HEK293 (cell line): Measurements from ENCODE around the gene SCN8A.

Experiments
- HOXA7 ChIP-seq: sonication (generic); formaldehyde crosslinking; IDR thresholded peaks from 2 replicates; pipeline ENCODE4 v1.8.1; 2022; ENCODE audit warnings: missing genetic modification reagents, borderline replicate concordance
- MZF1 ChIP-seq: fragments of 450-650 bp; formaldehyde crosslinking; IDR thresholded peaks from 2 replicates; pipeline ENCODE4 v1.5.1; 2017; ENCODE audit warnings: missing biosample characterization, missing genetic modification characterization, borderline replicate concordance
- ZNF174 ChIP-seq: fragments of 450-650 bp; formaldehyde crosslinking; IDR thresholded peaks from 2 replicates; pipeline ENCODE4 v1.5.0; 2017; ENCODE audit warnings: missing biosample characterization, mild to moderate bottlenecking, missing genetic modification characterization
- ZNF175 ChIP-seq: fragments of 450-650 bp; formaldehyde crosslinking; IDR thresholded peaks from 2 replicates; pipeline ENCODE4 v1.5.1; 2016; ENCODE audit warnings: missing biosample characterization, missing genetic modification characterization
- ZNF202 ChIP-seq: fragments of 450-650 bp; formaldehyde crosslinking; IDR thresholded peaks from 2 replicates; pipeline ENCODE4 v1.5.1; 2016; ENCODE audit warnings: missing biosample characterization, missing genetic modification characterization, borderline replicate concordance
- ZNF366 ChIP-seq: fragments of 450-650 bp; formaldehyde crosslinking; conservative IDR thresholded peaks from 2 replicates; pipeline ENCODE4 v1.5.1; 2016; ENCODE audit warnings: missing biosample characterization, missing genetic modification characterization
- ZNF521 ChIP-seq: fragments of 450-650 bp; formaldehyde crosslinking; IDR thresholded peaks from 2 replicates; pipeline ENCODE4 v1.5.1; 2017; ENCODE audit warnings: missing biosample characterization, mild to moderate bottlenecking, missing genetic modification characterization
- ZNF530 ChIP-seq: fragments of 450-650 bp; formaldehyde crosslinking; IDR thresholded peaks from 2 replicates; pipeline ENCODE4 v1.5.1; 2016; ENCODE audit warnings: low read depth, missing biosample characterization, missing genetic modification characterization
- ZNF747 ChIP-seq: fragments of 450-650 bp; formaldehyde crosslinking; IDR thresholded peaks from 2 replicates; pipeline ENCODE4 v1.5.1; 2016; ENCODE audit warnings: missing biosample characterization, missing genetic modification characterization
- ZNF830 ChIP-seq: fragments of 450-650 bp; IDR thresholded peaks from 2 replicates; pipeline ENCODE4 v1.5.0; 2018; ENCODE audit warnings: missing biosample characterization, missing genetic modification characterization, low read depth, mild to moderate bottlenecking, moderate library complexity
- TF ChIP-seq, protein P1 (sequence below): fragments of 450-650 bp; formaldehyde crosslinking; IDR thresholded peaks from 2 replicates; pipeline ENCODE4 v1.5.1; 2016; ENCODE audit warnings: missing biosample characterization, missing genetic modification characterization
- TF ChIP-seq, protein P2 (sequence below): fragments of 450-650 bp; formaldehyde crosslinking; IDR thresholded peaks from 2 replicates; pipeline ENCODE4 v1.5.1; 2016; ENCODE audit warnings: missing biosample characterization, missing genetic modification characterization
- TF ChIP-seq, protein P3 (sequence below): fragments of 450-650 bp; formaldehyde crosslinking; IDR thresholded peaks from 2 replicates; pipeline ENCODE4 v1.5.1; 2016; ENCODE audit warnings: missing biosample characterization, missing genetic modification characterization
- TF ChIP-seq, protein P4 (sequence below): IDR thresholded peaks from 2 replicates; pipeline ENCODE4 v1.6.1; 2011; ENCODE audit warnings: mild to moderate bottlenecking, low read depth, low read length, borderline replicate concordance

DNA sequence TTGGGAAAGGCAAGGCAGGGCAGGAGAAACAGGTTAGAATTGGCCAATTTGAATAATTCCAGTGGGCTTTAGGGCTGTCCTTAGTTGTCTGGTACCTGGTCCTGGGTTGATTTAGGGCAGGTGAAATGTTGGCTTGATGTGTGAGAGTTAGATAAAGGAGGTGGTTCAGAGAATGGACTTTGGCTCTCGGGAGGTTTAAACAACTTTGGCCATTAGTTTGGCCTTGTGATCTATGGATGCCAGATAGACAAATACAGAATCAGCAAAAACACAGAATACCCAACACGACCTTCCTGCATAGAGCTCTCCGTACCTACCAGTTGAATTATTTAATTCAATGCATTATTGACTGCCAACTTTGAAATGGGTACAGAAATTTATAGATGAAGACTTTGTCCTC, 35.1 kb downstream of the SCN8A start:
- TF ChIP-seq, protein P1, sequence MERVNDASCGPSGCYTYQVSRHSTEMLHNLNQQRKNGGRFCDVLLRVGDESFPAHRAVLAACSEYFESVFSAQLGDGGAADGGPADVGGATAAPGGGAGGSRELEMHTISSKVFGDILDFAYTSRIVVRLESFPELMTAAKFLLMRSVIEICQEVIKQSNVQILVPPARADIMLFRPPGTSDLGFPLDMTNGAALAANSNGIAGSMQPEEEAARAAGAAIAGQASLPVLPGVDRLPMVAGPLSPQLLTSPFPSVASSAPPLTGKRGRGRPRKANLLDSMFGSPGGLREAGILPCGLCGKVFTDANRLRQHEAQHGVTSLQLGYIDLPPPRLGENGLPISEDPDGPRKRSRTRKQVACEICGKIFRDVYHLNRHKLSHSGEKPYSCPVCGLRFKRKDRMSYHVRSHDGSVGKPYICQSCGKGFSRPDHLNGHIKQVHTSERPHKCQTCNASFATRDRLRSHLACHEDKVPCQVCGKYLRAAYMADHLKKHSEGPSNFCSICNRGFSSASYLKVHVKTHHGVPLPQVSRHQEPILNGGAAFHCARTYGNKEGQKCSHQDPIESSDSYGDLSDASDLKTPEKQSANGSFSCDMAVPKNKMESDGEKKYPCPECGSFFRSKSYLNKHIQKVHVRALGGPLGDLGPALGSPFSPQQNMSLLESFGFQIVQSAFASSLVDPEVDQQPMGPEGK (tag by site-specific recombination): no peak
- TF ChIP-seq, protein P2, sequence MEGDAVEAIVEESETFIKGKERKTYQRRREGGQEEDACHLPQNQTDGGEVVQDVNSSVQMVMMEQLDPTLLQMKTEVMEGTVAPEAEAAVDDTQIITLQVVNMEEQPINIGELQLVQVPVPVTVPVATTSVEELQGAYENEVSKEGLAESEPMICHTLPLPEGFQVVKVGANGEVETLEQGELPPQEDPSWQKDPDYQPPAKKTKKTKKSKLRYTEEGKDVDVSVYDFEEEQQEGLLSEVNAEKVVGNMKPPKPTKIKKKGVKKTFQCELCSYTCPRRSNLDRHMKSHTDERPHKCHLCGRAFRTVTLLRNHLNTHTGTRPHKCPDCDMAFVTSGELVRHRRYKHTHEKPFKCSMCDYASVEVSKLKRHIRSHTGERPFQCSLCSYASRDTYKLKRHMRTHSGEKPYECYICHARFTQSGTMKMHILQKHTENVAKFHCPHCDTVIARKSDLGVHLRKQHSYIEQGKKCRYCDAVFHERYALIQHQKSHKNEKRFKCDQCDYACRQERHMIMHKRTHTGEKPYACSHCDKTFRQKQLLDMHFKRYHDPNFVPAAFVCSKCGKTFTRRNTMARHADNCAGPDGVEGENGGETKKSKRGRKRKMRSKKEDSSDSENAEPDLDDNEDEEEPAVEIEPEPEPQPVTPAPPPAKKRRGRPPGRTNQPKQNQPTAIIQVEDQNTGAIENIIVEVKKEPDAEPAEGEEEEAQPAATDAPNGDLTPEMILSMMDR (tag by site-specific recombination): no peak
- TF ChIP-seq ZNF530 (tag by site-specific recombination): no peak
- TF ChIP-seq ZNF521 (tag by site-specific recombination): no peak
- no peak for TF ChIP-seq ZNF830
- no peak for TF ChIP-seq MZF1
- no peak for TF ChIP-seq ZNF202 (tag by site-specific recombination)
- TF ChIP-seq ZNF175: no peak
- TF ChIP-seq, protein P3, sequence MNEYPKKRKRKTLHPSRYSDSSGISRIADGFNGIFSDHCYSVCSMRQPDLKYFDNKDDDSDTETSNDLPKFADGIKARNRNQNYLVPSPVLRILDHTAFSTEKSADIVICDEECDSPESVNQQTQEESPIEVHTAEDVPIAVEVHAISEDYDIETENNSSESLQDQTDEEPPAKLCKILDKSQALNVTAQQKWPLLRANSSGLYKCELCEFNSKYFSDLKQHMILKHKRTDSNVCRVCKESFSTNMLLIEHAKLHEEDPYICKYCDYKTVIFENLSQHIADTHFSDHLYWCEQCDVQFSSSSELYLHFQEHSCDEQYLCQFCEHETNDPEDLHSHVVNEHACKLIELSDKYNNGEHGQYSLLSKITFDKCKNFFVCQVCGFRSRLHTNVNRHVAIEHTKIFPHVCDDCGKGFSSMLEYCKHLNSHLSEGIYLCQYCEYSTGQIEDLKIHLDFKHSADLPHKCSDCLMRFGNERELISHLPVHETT: no peak
- TF ChIP-seq ZNF747 (tag by site-specific recombination): no peak
- TF ChIP-seq HOXA7: no peak
- TF ChIP-seq ZNF174: no peak
- TF ChIP-seq, protein P4, sequence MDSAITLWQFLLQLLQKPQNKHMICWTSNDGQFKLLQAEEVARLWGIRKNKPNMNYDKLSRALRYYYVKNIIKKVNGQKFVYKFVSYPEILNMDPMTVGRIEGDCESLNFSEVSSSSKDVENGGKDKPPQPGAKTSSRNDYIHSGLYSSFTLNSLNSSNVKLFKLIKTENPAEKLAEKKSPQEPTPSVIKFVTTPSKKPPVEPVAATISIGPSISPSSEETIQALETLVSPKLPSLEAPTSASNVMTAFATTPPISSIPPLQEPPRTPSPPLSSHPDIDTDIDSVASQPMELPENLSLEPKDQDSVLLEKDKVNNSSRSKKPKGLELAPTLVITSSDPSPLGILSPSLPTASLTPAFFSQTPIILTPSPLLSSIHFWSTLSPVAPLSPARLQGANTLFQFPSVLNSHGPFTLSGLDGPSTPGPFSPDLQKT: no peak
- TF ChIP-seq ZNF366: no peak
